PC-3 (cell line): Measurements from ENCODE around the gene PODXL2. TPM values are rescaled to one million over a fixed set of nuclear protein-coding genes. Genes with fewer than 3 reads are reported as not detected.

ENCODE experiments used
- ATAC-seq: fragments of 200-7000 bp; cut with Tn5 transposase; 2 replicates; pipeline ENCODE4 v1.9.1; 2020; ENCODE audit warnings: mild to moderate bottlenecking, moderate library complexity
- BruUV-seq: library from RNA; stranded (reverse); fragments of 400-500 nt; replicated peaks from 2 replicates; lab custom pipeline; 2021; lab: Mats Ljungman, UMichigan
- CTCF ChIA-PET: fragments of 300-600 bp; sonication (Branson Sonifier 250); formaldehyde crosslinking; loops from one replicate; lab custom pipeline; 2022; ENCODE audit warnings: antibody characterized with exemption; lab: Charles Lee
- POLR2A ChIA-PET: fragments of 300-600 bp; sonication (Branson Sonifier 250); formaldehyde crosslinking; loops from one replicate; lab custom pipeline; 2022; ENCODE audit warnings: antibody characterized with exemption; ENCODE audit not compliant: unreplicated experiment; lab: Charles Lee
- DNase-seq: peaks from one replicate; pipeline ENCODE4 v3.0.0-alpha.2; 2015
- H2AFZ ChIP-seq: fragments of 300-600 bp; sonication (generic); 2 replicates; pipeline ENCODE4 v1.6.0; 2016; ENCODE audit warnings: antibody characterized with exemption, low read length
- H3F3A ChIP-seq: fragments of 300-600 bp; sonication (generic); one replicate; pipeline ENCODE4 v1.6.0; 2017; ENCODE audit warnings: antibody characterized with exemption, low read length, control low read depth, mild to moderate bottlenecking; ENCODE audit not compliant: unreplicated experiment
- H3K27ac ChIP-seq: fragments of 300-600 bp; sonication (generic); 2 replicates; pipeline ENCODE4 v1.5.1; 2016; ENCODE audit warnings: mild to moderate bottlenecking, low read length
- H3K27me3 ChIP-seq: fragments of 300-600 bp; sonication (generic); 2 replicates; pipeline ENCODE4 v1.6.1; 2016; ENCODE audit warnings: low read length, mixed read lengths
- H3K36me3 ChIP-seq: fragments of 300-600 bp; sonication (generic); 2 replicates; pipeline ENCODE4 v1.6.1; 2016; ENCODE audit warnings: low read depth, mixed run types, low read length, mixed read lengths
- H3K4me1 ChIP-seq: fragments of 300-600 bp; sonication (generic); 2 replicates; pipeline ENCODE4 v1.5.1; 2016; ENCODE audit warnings: low read length; ENCODE audit not compliant: insufficient read depth
- H3K4me2 ChIP-seq: fragments of 300-600 bp; sonication (generic); 2 replicates; pipeline ENCODE4 v1.6.0; 2016; ENCODE audit warnings: low read length
- H3K4me3 ChIP-seq: fragments of 300-600 bp; sonication (generic); 2 replicates; pipeline ENCODE4 v1.5.1; 2016; ENCODE audit warnings: mild to moderate bottlenecking, low read length, mixed read lengths
- H3K79me2 ChIP-seq: fragments of 300-600 bp; sonication (generic); 2 replicates; pipeline ENCODE4 v1.6.1; 2017; ENCODE audit warnings: low read length, mixed read lengths
- H3K9ac ChIP-seq: fragments of 300-600 bp; sonication (generic); 2 replicates; pipeline ENCODE4 v1.6.0; 2016; ENCODE audit warnings: mild to moderate bottlenecking, low read length
- H3K9me2 ChIP-seq: fragments of 300-600 bp; sonication (generic); replicated peaks from 2 replicates; pipeline ENCODE4 v1.6.1; 2016; ENCODE audit warnings: mixed run types, low read length, mixed read lengths
- H3K9me3 ChIP-seq: fragments of 300-600 bp; sonication (generic); 2 replicates; pipeline ENCODE4 v1.6.1; 2016; ENCODE audit warnings: low read length, mixed read lengths
- H4K20me1 ChIP-seq: fragments of 300-600 bp; sonication (generic); 2 replicates; pipeline ENCODE4 v1.6.1; 2016; ENCODE audit warnings: low read length, mixed read lengths
- CTCF ChIP-seq: fragments of 300-600 bp; sonication (generic); conservative IDR thresholded peaks from 2 replicates; pipeline ENCODE4 v1.5.1; 2017; ENCODE audit warnings: antibody characterized with exemption, low read depth, mild to moderate bottlenecking, low read length
- EZH2 ChIP-seq: fragments of 300-600 bp; sonication (generic); IDR thresholded peaks from one replicate; pipeline ENCODE4 v1.6.1; 2017; ENCODE audit warnings: antibody characterized with exemption, mild to moderate bottlenecking, low read length; ENCODE audit not compliant: unreplicated experiment
- EZH2phosphoT487 ChIP-seq: fragments of 300-600 bp; sonication (generic); IDR thresholded peaks from 2 replicates; pipeline ENCODE4 v1.6.1; 2018; ENCODE audit warnings: mild to moderate bottlenecking, antibody characterized with exemption, low read length, borderline replicate concordance
- intact Hi-C: fragments of 100-400 bp; cut with micrococcal nuclease; formaldehyde crosslinking; loops from 2 replicates; pipeline ENCODE4 v1.9.0; 2023
- total RNA-seq: library from RNA; depleted of rRNA; stranded (reverse); fragments of >200 nt; gene quantifications from 2 replicates; pipeline ENCODE4 v1.2.3, GENCODE V29; 2014

The PODXL2 gene
- total RNA-seq, 1 experiment from 2014 or later: 32.4 TPM

- CTCF ChIA-PET: no interaction called here
- Histone ChIP-seq H3K9me2 (no peaks in the 10 kb centered on the region), H3K79me2 (no peaks in the 10 kb centered on the region), H3K4me3 (no peak overlapping the region), H3F3A (no peaks in the 10 kb centered on the region), H3K9ac (no peak overlapping the region), H3K36me3 (no peaks in the 10 kb centered on the region), H3K4me2 (no peak overlapping the region), H3K9me3 (no peaks in the 10 kb centered on the region), H3K4me1 (peaks cover 16% of the 10 kb centered on the region), H3K27ac (peak overlapping the region; percentile 67; the same call in 1 of the 2 replicates), H2AFZ (no peak overlapping the region), H3K27me3 (no peaks in the 10 kb centered on the region), H4K20me1 (no peaks in the 10 kb centered on the region)
- no peak for ATAC-seq
- POLR2A ChIA-PET: no interaction called here
- intact Hi-C loops: no loop called here
- no peak for TF ChIP-seq EZH2
- TF ChIP-seq CTCF: no peak
- no peak for TF ChIP-seq EZH2phosphoT487
- BruUV-seq: TSS peak; percentile 25
- no peak for DNase-seq
Observed at GRCh38 chr3:127689266-127689860, 60.4 kb downstream of the PODXL2 start.

GRCh38 chr3:127690106-127690505 is 61.1 kb downstream of the PODXL2 start:
- H3K9ac ChIP-seq: peak overlapping the region; percentile 33; the same call in 1 of the 2 replicates
- ChIA-PET CTCF (no interaction called here), POLR2A (no interaction called here)
- H3K9me3 ChIP-seq: no peaks in the 10 kb centered on the region
- H3K36me3 ChIP-seq: no peaks in the 10 kb centered on the region
- TF ChIP-seq EZH2phosphoT487 (no peak), EZH2 (no peak), CTCF (no peak)
- no peak overlapping the region for H3K4me3 ChIP-seq
- no peaks in the 10 kb centered on the region for H3F3A ChIP-seq
- H3K79me2 ChIP-seq: no peaks in the 10 kb centered on the region
- BruUV-seq: no TSS peak
- no peaks in the 10 kb centered on the region for H4K20me1 ChIP-seq
- intact Hi-C loops: loop anchor here (2.0 to 10.0 kb wide), 3 partner anchors 35 to 177 kb away; partner anchors contain the start of genes MCM2 and TPRA1
- peak overlapping the region; percentile 67 for H3K27ac ChIP-seq
- no peaks in the 10 kb centered on the region for H3K9me2 ChIP-seq
- peaks cover 16% of the 10 kb centered on the region for H3K4me1 ChIP-seq
- H3K27me3 ChIP-seq: no peaks in the 10 kb centered on the region
- H2AFZ ChIP-seq: no peak overlapping the region
- peak overlapping the region; percentile 28; the same call in 1 of the 2 replicates for H3K4me2 ChIP-seq
- DNase-seq (peak; percentile 63), ATAC-seq (peak; percentile 54)

- peaks cover 16% of the 10 kb centered on the region for H3K4me1 ChIP-seq
- H2AFZ ChIP-seq: no peak overlapping the region
- no peak overlapping the region for H3K4me3 ChIP-seq
- ATAC-seq: peak; percentile 86
- BruUV-seq: no TSS peak
- no peaks in the 10 kb centered on the region for H3F3A ChIP-seq
- DNase-seq: peak; percentile 66
- no peaks in the 10 kb centered on the region for H3K9me2 ChIP-seq
- peak overlapping the region; percentile 33; the same call in 1 of the 2 replicates for H3K9ac ChIP-seq
- H3K27ac ChIP-seq: peak overlapping the region; percentile 67
- CTCF ChIA-PET: interaction anchor here (0.5 to 1.1 kb wide), 2 partner anchors 77 to 184 kb away, joined by 3 read pairs; no protein-coding TSS in a partner anchor
- POLR2A ChIA-PET: no interaction called here
- intact Hi-C loops: loop anchor here (1.0 to 10.0 kb wide), 4 partner anchors 36 to 280 kb away; partner anchors contain the start of genes MCM2 and TPRA1
- H3K27me3 ChIP-seq: no peaks in the 10 kb centered on the region
- H3K4me2 ChIP-seq: no peak overlapping the region
- H3K36me3 ChIP-seq: no peaks in the 10 kb centered on the region
- no peaks in the 10 kb centered on the region for H3K9me3 ChIP-seq
- peak; percentile 64 for TF ChIP-seq CTCF
- no peak for TF ChIP-seq EZH2
- H3K79me2 ChIP-seq: no peaks in the 10 kb centered on the region
- H4K20me1 ChIP-seq: no peaks in the 10 kb centered on the region
Observed at GRCh38 chr3:127690823-127691452, 62.0 kb downstream of the PODXL2 start.
